AG04450 (cell line): ENCODE data around the gene SMIM24. TPM values are rescaled to one million over a fixed set of nuclear protein-coding genes. Genes with fewer than 3 reads are reported as not detected.
"Not testable (repeated sequence)": the region's sequence is repeated elsewhere in the genome, so short reads cannot be mapped to it uniquely, and the experiment has no call there.

ENCODE experiments used
- CTCF ChIA-PET: fragments of 300-600, 350-600 bp; formaldehyde crosslinking; extraction: SDS; loops from one replicate; lab custom pipeline; 2022; ENCODE audit warnings: antibody characterized with exemption, inconsistent platforms; lab: Charles Lee
- POLR2A ChIA-PET: fragments of 350-600 bp; formaldehyde crosslinking; extraction: SDS; loops from one replicate; lab custom pipeline; 2021; ENCODE audit warnings: antibody characterized with exemption, inconsistent platforms; lab: Yijun Ruan, JAX
- DNase-seq: peaks from one replicate; pipeline ENCODE4 v3.0.0-alpha.2; 2011; ENCODE audit warnings: low read depth, low spot score
- H3K27ac ChIP-seq: one replicate; pipeline ENCODE4 v1.5.1; 2012; ENCODE audit warnings: low read depth, low read length, control low read depth
- H3K27me3 ChIP-seq: one replicate; pipeline ENCODE4 v1.6.0; 2012; ENCODE audit warnings: low read length; ENCODE audit not compliant: control insufficient read depth, insufficient read depth
- H3K4me3 ChIP-seq: 2 replicates; pipeline ENCODE4 v1.5.1; 2011; ENCODE audit warnings: mild to moderate bottlenecking, low read depth, low read length, control low read depth
- H3K9me3 ChIP-seq: 2 replicates; pipeline ENCODE4 v1.5.1; 2012; ENCODE audit warnings: low read length; ENCODE audit not compliant: control insufficient read depth, insufficient read depth
- polyA plus RNA-seq: library from polyadenylated mRNA; depleted of rRNA; stranded (reverse); fragments of >200 nt; gene quantifications from 2 replicates; pipeline ENCODE4 v1.2.3, GENCODE V29; 2011; rRNA removed
- small RNA-seq: library from RNA; depleted of rRNA; stranded (forward); fragments of <200 nt; gene quantifications from one replicate; pipeline ENCODE3, GENCODE V24; 2012; ENCODE audit warnings: low read depth; ENCODE audit not compliant: insufficient read length
- TF ChIP-seq, protein P1 (sequence below): IDR thresholded peaks from 2 replicates; pipeline ENCODE4 v1.5.1; 2011; ENCODE audit warnings: low read depth, low read length, control low read depth, inconsistent platforms

Gene SMIM24
- polyA plus RNA-seq, 1 experiment: 0.19 TPM

DNA sequence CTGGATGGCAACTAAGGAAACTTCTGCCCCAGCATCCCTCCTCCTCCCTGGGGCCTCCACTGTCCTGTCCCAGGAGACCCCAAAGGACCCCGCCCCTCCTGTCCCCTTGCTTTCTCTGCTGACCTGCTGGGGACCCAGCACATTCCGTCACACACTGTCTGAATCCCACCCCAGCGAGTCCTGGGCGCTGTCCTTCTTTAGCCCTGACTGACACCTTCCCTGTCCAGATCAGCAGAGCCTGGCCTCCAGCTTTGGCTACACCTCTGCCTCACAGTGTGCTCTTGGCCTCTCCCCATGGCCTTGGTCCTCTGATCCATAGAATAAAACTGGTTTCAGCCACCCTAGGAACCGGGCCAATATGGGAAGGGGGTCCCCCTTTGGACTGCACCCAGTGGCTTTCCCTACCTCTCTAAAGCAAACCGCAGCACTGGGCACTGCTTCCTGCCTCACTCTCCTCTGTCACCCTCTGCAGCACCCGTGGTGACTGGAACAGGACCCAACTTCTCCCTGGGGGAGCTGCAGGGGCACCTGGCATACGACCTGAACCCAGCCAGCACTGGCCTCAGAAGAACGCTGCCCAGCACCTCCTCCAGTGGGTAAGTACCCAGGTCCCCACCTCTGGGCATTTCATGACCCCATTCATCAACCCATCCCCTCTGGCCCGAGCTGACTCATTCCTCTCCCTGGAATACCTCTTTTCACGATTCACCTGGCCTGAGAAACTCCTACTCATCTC lies 46.4 kb downstream of the SMIM24 start:
- CTCF ChIA-PET: no interaction called here
- TF ChIP-seq, protein P1, sequence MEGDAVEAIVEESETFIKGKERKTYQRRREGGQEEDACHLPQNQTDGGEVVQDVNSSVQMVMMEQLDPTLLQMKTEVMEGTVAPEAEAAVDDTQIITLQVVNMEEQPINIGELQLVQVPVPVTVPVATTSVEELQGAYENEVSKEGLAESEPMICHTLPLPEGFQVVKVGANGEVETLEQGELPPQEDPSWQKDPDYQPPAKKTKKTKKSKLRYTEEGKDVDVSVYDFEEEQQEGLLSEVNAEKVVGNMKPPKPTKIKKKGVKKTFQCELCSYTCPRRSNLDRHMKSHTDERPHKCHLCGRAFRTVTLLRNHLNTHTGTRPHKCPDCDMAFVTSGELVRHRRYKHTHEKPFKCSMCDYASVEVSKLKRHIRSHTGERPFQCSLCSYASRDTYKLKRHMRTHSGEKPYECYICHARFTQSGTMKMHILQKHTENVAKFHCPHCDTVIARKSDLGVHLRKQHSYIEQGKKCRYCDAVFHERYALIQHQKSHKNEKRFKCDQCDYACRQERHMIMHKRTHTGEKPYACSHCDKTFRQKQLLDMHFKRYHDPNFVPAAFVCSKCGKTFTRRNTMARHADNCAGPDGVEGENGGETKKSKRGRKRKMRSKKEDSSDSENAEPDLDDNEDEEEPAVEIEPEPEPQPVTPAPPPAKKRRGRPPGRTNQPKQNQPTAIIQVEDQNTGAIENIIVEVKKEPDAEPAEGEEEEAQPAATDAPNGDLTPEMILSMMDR: no peak
- no peak for DNase-seq
- POLR2A ChIA-PET: no interaction called here
- H3K4me3 ChIP-seq: no peak overlapping the region
- peaks cover 15% of the 10 kb centered on the region for H3K9me3 ChIP-seq
- no peaks in the 10 kb centered on the region for H3K27me3 ChIP-seq
- peak overlapping the region; percentile 89 for H3K27ac ChIP-seq

DNA sequence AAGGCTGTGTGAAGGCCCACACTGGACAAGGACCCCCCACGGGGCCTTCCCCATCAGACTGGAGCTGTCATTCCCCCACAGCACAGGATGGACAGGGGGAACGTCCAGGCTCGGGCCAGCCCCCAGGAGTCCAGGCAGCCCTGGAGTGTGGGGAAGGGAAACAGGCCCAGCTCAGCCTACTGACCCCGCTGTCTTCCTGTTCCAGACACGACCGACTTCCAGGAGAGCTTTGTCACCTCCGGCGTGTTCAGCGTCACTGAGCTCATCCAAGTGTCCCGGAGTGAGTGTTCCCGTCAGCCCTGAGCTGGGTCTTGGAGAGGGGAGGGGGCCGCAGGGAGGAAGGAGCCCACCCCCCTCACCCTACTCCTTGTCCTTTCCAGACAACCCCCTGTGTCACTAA lies 47.0 kb downstream of the SMIM24 start:
- Histone ChIP-seq H3K27ac (no peak overlapping the region), H3K27me3 (no peaks in the 10 kb centered on the region), H3K4me3 (no peak overlapping the region), H3K9me3 (peaks cover 15% of the 10 kb centered on the region)
- CTCF ChIA-PET: no interaction called here
- TF ChIP-seq, protein P1: no peak
- POLR2A ChIA-PET: no interaction called here
- no peak for DNase-seq

DNA sequence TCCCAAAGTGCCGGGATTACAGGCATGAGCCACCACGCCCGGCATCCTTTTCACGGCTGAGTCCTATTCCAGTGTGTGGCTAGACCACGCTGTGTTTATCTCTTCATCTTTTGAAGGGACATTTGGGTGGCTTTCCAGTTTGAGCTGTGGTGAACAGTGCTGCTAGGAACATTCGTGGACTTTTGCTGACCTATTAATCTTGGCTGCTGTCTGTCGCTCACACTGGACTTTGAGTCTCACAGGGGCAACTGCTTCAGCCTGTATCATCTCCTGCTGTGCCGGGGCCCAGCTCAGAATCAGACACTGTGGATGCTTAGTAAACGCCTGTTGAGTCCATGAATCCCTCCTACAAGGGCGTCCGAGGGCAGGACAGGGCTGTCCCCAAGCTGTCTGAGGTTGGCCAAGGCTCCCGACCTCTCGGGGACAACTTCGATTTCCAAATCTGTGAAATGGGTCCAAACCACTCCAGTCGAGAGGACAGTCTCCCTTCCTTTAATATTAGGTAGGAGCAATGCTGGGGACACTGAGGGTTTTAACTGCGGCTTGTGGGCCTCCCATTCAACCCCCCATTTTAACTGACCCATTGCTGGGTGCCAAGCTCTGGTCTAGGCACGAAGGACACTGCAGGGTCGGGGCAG lies 48.4 kb downstream of the SMIM24 start:
- no peak for DNase-seq
- Histone ChIP-seq H3K4me3 (no peak overlapping the region), H3K9me3 (peaks cover 15% of the 10 kb centered on the region), H3K27ac (no peak overlapping the region), H3K27me3 (no peaks in the 10 kb centered on the region)
- POLR2A ChIA-PET: no interaction called here
- TF ChIP-seq, protein P1: no peak
- CTCF ChIA-PET: interaction anchor here (0.8 to 3.4 kb wide), 3 partner anchors 9 to 105 kb away, joined by 3 to 32 read pairs (median 4); no protein-coding TSS in a partner anchor

DNA sequence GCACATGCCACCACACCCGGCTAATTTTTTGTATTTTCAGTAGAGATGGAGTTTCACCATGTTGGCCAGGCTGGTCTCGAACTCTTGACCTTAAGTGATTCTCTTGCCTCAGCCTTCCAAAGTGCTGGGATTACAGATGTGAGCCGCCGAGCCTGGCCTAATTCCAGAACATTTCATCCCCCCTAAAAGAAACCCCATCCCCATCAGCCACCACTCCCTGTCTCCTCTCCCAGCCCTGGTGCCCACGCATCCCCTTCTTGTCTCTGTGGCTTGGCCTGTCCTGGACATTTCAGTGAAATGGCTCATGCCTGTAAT lies 50.0 kb downstream of the SMIM24 start:
- DNase-seq, H3K27me3 ChIP-seq, H3K27ac ChIP-seq, H3K4me3 ChIP-seq: not testable (repeated sequence)
- POLR2A ChIA-PET: interaction anchor here (1.0 kb wide), 1 partner anchor 76 kb away, joined by 3 read pairs; the partner anchor contains the start of gene FZR1
- H3K9me3 ChIP-seq: peaks cover 18% of the 10 kb centered on the region
- CTCF ChIA-PET: interaction anchor here (1.1 to 3.4 kb wide), 14 partner anchors 8 to 125 kb away, joined by 3 to 32 read pairs (median 6); no protein-coding TSS in a partner anchor

DNA sequence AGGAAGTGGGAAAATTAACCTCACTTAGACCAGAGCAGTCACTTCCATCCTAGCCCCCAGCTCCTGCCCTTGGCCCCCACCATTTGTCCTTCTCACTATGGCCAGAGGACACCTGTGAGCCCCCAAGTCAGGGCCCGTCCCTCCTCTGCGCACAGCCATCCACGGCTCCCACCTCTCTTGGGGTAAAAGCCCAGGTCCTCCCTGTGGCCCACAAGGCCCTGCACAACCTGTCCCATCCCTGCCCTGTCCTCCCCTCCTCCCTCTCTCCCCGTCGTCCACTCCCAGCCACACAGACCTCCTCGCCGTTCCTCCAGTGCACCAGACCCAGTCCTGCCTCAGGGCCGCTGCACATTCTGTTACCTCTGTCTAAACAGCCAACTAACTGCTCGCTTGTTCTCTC lies 53.9 kb downstream of the SMIM24 start:
- Histone ChIP-seq H3K27me3 (no peaks in the 10 kb centered on the region), H3K9me3 (peaks cover 4% of the 10 kb centered on the region; the same call in 1 of the 2 replicates), H3K27ac (no peak overlapping the region), H3K4me3 (no peak overlapping the region)
- ChIA-PET POLR2A (interaction anchor here (0.6 kb wide), 1 partner anchor 51 kb away, joined by 3 read pairs; no protein-coding TSS in a partner anchor), CTCF (no interaction called here)
- TF ChIP-seq, protein P1: no peak
- no peak for DNase-seq

Small RNAs within 50 kb of the gene (small RNA-seq; reads per million reads assigned to genes)
- gene RF00212: not detected

Other genes starting within 250 kb of the SMIM24 start
- 3.9 and 7.7 TPM in 2 replicates for gene NFIC, start 113.9 kb downstream of the SMIM24 start, polyA plus RNA-seq
- gene SMIM44, start 2.9 kb upstream of the SMIM24 start, polyA plus RNA-seq: not detected in 2 replicates
- gene DOHH, start 20.1 kb upstream of the SMIM24 start, polyA plus RNA-seq: 3.4 and 4.2 TPM in 2 replicates
- 21.2 and 31.3 TPM in 2 replicates for gene FZR1, start 25.8 kb upstream of the SMIM24 start, polyA plus RNA-seq
- not detected in 2 replicates for gene TEKTIP1, start 58.6 kb upstream of the SMIM24 start, polyA plus RNA-seq
- gene MFSD12, start 77.1 kb upstream of the SMIM24 start, polyA plus RNA-seq: 23.7 and 34.7 TPM in 2 replicates
- 30.5 and 36.8 TPM in 2 replicates for gene HMG20B, start 92.4 kb upstream of the SMIM24 start, polyA plus RNA-seq
- 0.30 and 0.41 TPM in 2 replicates for gene GIPC3, start 105.0 kb upstream of the SMIM24 start, polyA plus RNA-seq
- gene TBXA2R, start 126.3 kb upstream of the SMIM24 start, polyA plus RNA-seq: 0.84 and 0.99 TPM in 2 replicates
- 9.3 and 11.2 TPM in 2 replicates for gene CACTIN, start 146.3 kb upstream of the SMIM24 start, polyA plus RNA-seq
- 10.3 and 17.2 TPM in 2 replicates for gene PIP5K1C, start 219.9 kb upstream of the SMIM24 start, polyA plus RNA-seq
- gene TJP3, start 227.9 kb upstream of the SMIM24 start, polyA plus RNA-seq: not detected in 2 replicates